Ascending aorta (tissue), 2 donors: ENCODE data around the gene MGAT5. TPM values are rescaled to one million over a fixed set of nuclear protein-coding genes. Genes with fewer than 3 reads are reported as not detected.
A peak's percentile ranks its signal among the peaks of the same experiment; 100 is the strongest.

Experiments used
- DNase-seq, 2 donors: peaks; one replicate each; pipeline ENCODE4 v3.0.0-alpha.2; 2019; ENCODE audit warnings: low spot score in 2 of 2
- H3K27ac ChIP-seq, 2 donors: fragments of 200-600 bp; sonication (generic); one replicate each; pipeline ENCODE4 v1.5.1; 2016 to 2017; ENCODE audit warnings: mild to moderate bottlenecking in 1 of 2
- H3K27me3 ChIP-seq: fragments of 200-600 bp; sonication (generic); one replicate; pipeline ENCODE4 v1.5.1; 2017
- H3K36me3 ChIP-seq, 2 donors: fragments of 200-600 bp; sonication (generic); one replicate each; pipeline ENCODE4 v1.5.1; 2016
- H3K4me1 ChIP-seq, 2 donors: fragments of 200-600 bp; sonication (generic); one replicate each; pipeline ENCODE4 v1.5.1; 2016 to 2017; ENCODE audit warnings: mild to moderate bottlenecking in 1 of 2
- H3K4me3 ChIP-seq, 2 donors: fragments of 200-600 bp; sonication (generic); one replicate each; pipeline ENCODE4 v1.5.1; 2016 to 2017; ENCODE audit warnings: mild to moderate bottlenecking in 1 of 2
- H3K9me3 ChIP-seq, 2 donors: fragments of 200-600 bp; sonication (generic); one replicate each; pipeline ENCODE4 v1.5.1; 2016
- intact Hi-C: fragments of 100-400 bp; cut with DNase I; formaldehyde crosslinking; loops from one replicate; pipeline ENCODE4 v1.15.1; 2023
- total RNA-seq: library from RNA; depleted of rRNA; stranded (reverse); fragments of >200 nt; gene quantifications from one replicate; pipeline ENCODE4 v1.1.0, GENCODE V29; 2016
- TF ChIP-seq, protein P1 (sequence below), 3 experiments: fragments of 200-600 bp in 2 of 3; fragments of 450-650 bp in 1 of 3; sonication (generic) in 2 of 3; IDR thresholded peaks; one replicate each; pipeline ENCODE4 v1.5.1; 2016 to 2019; ENCODE audit warnings: antibody characterized with exemption in 3 of 3, mild to moderate bottlenecking in 1 of 3, moderate library complexity in 1 of 3

The MGAT5 gene
- total RNA-seq, 1 donor from 2014 or later: 15.4 TPM

GRCh38 chr2:134296301-134296700 is 42.4 kb downstream of the MGAT5 start:
- TF ChIP-seq, protein P1, sequence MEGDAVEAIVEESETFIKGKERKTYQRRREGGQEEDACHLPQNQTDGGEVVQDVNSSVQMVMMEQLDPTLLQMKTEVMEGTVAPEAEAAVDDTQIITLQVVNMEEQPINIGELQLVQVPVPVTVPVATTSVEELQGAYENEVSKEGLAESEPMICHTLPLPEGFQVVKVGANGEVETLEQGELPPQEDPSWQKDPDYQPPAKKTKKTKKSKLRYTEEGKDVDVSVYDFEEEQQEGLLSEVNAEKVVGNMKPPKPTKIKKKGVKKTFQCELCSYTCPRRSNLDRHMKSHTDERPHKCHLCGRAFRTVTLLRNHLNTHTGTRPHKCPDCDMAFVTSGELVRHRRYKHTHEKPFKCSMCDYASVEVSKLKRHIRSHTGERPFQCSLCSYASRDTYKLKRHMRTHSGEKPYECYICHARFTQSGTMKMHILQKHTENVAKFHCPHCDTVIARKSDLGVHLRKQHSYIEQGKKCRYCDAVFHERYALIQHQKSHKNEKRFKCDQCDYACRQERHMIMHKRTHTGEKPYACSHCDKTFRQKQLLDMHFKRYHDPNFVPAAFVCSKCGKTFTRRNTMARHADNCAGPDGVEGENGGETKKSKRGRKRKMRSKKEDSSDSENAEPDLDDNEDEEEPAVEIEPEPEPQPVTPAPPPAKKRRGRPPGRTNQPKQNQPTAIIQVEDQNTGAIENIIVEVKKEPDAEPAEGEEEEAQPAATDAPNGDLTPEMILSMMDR (IDR thresholded peaks at IDR 0.05): no peak
- DNase-seq: no peak
- no peak overlapping the region for H3K4me3 ChIP-seq
- peak overlapping the region in 1 of 2 donors; percentile 61 for H3K27ac ChIP-seq
- H3K9me3 ChIP-seq: no peaks in the 10 kb centered on the region
- intact Hi-C loops: no loop called here
- H3K27me3 ChIP-seq: no peaks in the 10 kb centered on the region
- no peaks in the 10 kb centered on the region for H3K36me3 ChIP-seq
- peaks cover 4 to 9% of the 10 kb centered on the region in 2 donors for H3K4me1 ChIP-seq

DNA sequence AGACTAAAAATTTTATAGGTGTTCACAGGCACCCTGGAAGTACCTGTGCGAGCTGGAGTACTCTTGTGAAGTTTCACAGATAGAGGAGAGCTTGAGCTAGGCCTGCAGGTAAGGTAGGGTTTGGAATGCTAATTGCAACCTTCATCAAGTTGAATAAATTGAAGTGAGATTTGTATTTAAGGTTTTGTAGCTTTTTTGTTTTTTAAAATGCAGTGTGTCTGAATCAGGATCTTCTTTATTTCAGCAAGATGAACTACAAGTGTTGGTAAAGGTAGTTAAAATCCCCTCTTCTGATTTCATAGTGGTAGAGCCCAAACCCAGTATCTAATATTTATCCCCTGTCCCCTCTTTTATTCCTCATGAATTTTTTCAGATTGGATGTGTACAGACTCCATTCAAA is 45.5 kb downstream of the MGAT5 start:
- H3K36me3 ChIP-seq: no peaks in the 10 kb centered on the region
- peaks cover 4 to 14% of the 10 kb centered on the region in 2 donors for H3K4me1 ChIP-seq
- H3K27me3 ChIP-seq: no peaks in the 10 kb centered on the region
- no peak overlapping the region for H3K4me3 ChIP-seq
- intact Hi-C loops: no loop called here
- H3K9me3 ChIP-seq: no peaks in the 10 kb centered on the region
- DNase-seq: no peak
- TF ChIP-seq, protein P1 (IDR thresholded peaks at IDR 0.05): no peak
- no peak overlapping the region for H3K27ac ChIP-seq

DNA sequence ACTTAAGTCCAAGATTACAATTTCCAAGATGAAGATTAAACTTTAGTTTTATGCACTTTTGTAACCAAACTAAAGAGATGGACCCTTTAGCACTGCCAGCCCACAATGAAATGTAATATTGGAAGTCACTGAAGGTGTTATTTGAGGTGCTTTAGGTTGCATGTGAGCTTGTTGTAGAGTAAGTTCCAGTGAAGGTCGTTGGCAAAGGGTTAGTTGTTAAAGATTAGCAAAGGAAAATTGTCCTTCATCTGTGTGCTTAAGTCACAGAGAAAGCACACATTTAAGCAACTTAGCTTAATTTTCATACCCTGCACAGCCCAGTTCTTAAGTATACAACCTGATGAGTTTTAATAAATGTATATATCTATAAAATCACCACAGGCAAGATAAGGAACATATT is 46.7 kb downstream of the MGAT5 start:
- Histone ChIP-seq H3K4me1 (peaks cover 0 to 16% of the 10 kb centered on the region in 2 donors), H3K27ac (no peak overlapping the region), H3K9me3 (no peaks in the 10 kb centered on the region), H3K36me3 (no peaks in the 10 kb centered on the region), H3K27me3 (no peaks in the 10 kb centered on the region), H3K4me3 (no peak overlapping the region)
- TF ChIP-seq, protein P1 (IDR thresholded peaks at IDR 0.05): no peak
- DNase-seq: no peak
- intact Hi-C loops: no loop called here

GRCh38 chr2:134301099-134301927 is 47.4 kb downstream of the MGAT5 start:
- intact Hi-C loops: no loop called here
- Histone ChIP-seq H3K9me3 (no peaks in the 10 kb centered on the region), H3K4me1 (peaks cover 0 to 11% of the 10 kb centered on the region in 2 donors), H3K4me3 (no peak overlapping the region), H3K27me3 (no peaks in the 10 kb centered on the region), H3K27ac (peak overlapping the region in 1 of 2 donors; percentile 37), H3K36me3 (no peaks in the 10 kb centered on the region)
- no peak for DNase-seq
- TF ChIP-seq, protein P1 (IDR thresholded peaks at IDR 0.05): no peak

DNA sequence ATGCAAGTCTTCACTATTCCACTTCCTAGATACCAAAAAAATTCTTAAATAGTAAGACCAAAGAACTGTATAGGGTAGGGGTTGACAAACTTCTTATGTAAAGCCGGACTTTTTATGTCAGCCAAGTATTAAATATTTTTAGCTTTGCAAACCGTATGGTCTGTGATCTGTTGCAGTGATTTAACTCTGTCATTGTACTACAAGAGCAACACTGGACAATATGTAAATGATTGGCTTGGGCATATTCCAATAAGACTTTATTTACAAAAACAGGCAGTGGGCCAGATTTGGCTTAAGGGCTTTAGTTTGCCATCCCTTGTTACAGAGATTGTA is 48.0 kb downstream of the MGAT5 start:
- Histone ChIP-seq H3K4me1 (peaks cover 0 to 11% of the 10 kb centered on the region in 2 donors), H3K27ac (peak overlapping the region in 1 of 2 donors; percentile 37), H3K27me3 (no peaks in the 10 kb centered on the region), H3K36me3 (no peaks in the 10 kb centered on the region), H3K9me3 (no peaks in the 10 kb centered on the region), H3K4me3 (no peak overlapping the region)
- TF ChIP-seq, protein P1 (IDR thresholded peaks at IDR 0.05): no peak
- intact Hi-C loops: no loop called here
- no peak for DNase-seq
